ENCODE measurements around the gene FUNDC2. TPM values are rescaled to one million over a fixed set of nuclear protein-coding genes. Genes with fewer than 3 reads are reported as not detected.

Gene FUNDC2
- total and polyA plus RNA-seq, 2 of the 4 experiments (the other 2 are of a cell fraction) = 42.5 to 51.7 TPM

GRCh38 chrX:155069414-155069813, 42.8 kb downstream of the FUNDC2 start:
- no peak overlapping the region for H3K9ac ChIP-seq (ENCODE audit: low read depth, low read length)
- H3K79me1 ChIP-seq (ENCODE audit: low read depth in 1 of 2, low read length in 2 of 2) = peaks cover 8 to 33% of the 10 kb centered on the region in 2 experiments; a peak in 3 of 4 replicates
- no peak overlapping the region for H3K14ac ChIP-seq (replicated peaks; ENCODE audit: low read depth, low read length)
- no CpG with 5 or more reads among the region's 1 CpG for WGBS, 2 experiments (ENCODE audit: extremely low coverage in 2 of 2, insufficient read length in 1 of 2)
- no peak overlapping the region for H3K4ac ChIP-seq (ENCODE audit: low read depth, low read length)
- H2AFZ ChIP-seq (replicated peaks; ENCODE audit: low read length, poor library complexity) = no peak overlapping the region
- H2BK15ac ChIP-seq (ENCODE audit: low read depth, low read length) = no peak overlapping the region
- H4K5ac ChIP-seq (ENCODE audit: low read depth, low read length) = no peak overlapping the region
- POLR2A ChIA-PET (ENCODE audit: unreplicated experiment) = no interaction called here
- no peak overlapping the region for H2AK9ac ChIP-seq (replicated peaks; ENCODE audit: low read depth, low read length, poor library complexity)
- no peak overlapping the region for H2BK5ac ChIP-seq (ENCODE audit: low read depth, low read length, poor library complexity, severe bottlenecking)
- in situ Hi-C loops (cut with MboI; ENCODE audit: low sequenced_read_pairs) = no loop called here
- no peaks in the 10 kb centered on the region for H3K36me3 ChIP-seq (ENCODE audit: control insufficient read depth, insufficient read depth, low read length)
- H4K20me1 ChIP-seq (ENCODE audit: insufficient read depth, low read length) = no peaks in the 10 kb centered on the region
- H2AK5ac ChIP-seq (ENCODE audit: low read depth, low read length) = no peak overlapping the region
- no TSS peak for BruUV-seq (replicated peaks)
- H3K4me3 ChIP-seq (ENCODE audit: insufficient read depth, low read depth, low read length) = no peak overlapping the region
- no peak overlapping the region for H4K8ac ChIP-seq (ENCODE audit: low read depth in 2 of 2, low read length in 2 of 2)
- H3K18ac ChIP-seq (ENCODE audit: low read depth, low read length) = no peak overlapping the region
- intact Hi-C loops (cut with micrococcal nuclease) = no loop called here
- H4K91ac ChIP-seq (ENCODE audit: insufficient read depth, low read depth, low read length) = no peak overlapping the region
- CTCF ChIA-PET = no interaction called here
- no peaks in the 10 kb centered on the region for H3K9me1 ChIP-seq (ENCODE audit: insufficient read depth, low read length)
- dilution Hi-C loops (cut with HindIII; ENCODE audit: low sequenced_read_pairs, unreplicated experiment) = no loop called here
- H2BK20ac ChIP-seq (ENCODE audit: low read depth, low read length) = no peak overlapping the region
- no peaks in the 10 kb centered on the region for H3K9me3 ChIP-seq (ENCODE audit: control insufficient read depth, insufficient read depth, low read length)
- H2BK120ac ChIP-seq (ENCODE audit: low read depth, low read length) = no peak overlapping the region
- DNase-seq (no peak), ATAC-seq (ENCODE audit: low read depth) (no peak)
- H3K56ac ChIP-seq (ENCODE audit: extremely low read depth, insufficient read depth, low read length) = no peak overlapping the region
- H3K4me1 ChIP-seq (ENCODE audit: control insufficient read depth, insufficient read depth, low read length) = peaks cover 6% of the 10 kb centered on the region
- no peaks in the 10 kb centered on the region for H3K27me3 ChIP-seq (ENCODE audit: control insufficient read depth, insufficient read depth, low read length)
- no peak for TF ChIP-seq RFX5 (IDR thresholded peaks at IDR 0.05; ENCODE audit: low read depth, low read length)
- TF ChIP-seq CHD1 (IDR thresholded peaks at IDR 0.05; ENCODE audit: low read depth, low read length) = no peak
- TF ChIP-seq RAD21 (IDR thresholded peaks at IDR 0.05; ENCODE audit: low read length) = no peak
- TF ChIP-seq, protein P1, sequence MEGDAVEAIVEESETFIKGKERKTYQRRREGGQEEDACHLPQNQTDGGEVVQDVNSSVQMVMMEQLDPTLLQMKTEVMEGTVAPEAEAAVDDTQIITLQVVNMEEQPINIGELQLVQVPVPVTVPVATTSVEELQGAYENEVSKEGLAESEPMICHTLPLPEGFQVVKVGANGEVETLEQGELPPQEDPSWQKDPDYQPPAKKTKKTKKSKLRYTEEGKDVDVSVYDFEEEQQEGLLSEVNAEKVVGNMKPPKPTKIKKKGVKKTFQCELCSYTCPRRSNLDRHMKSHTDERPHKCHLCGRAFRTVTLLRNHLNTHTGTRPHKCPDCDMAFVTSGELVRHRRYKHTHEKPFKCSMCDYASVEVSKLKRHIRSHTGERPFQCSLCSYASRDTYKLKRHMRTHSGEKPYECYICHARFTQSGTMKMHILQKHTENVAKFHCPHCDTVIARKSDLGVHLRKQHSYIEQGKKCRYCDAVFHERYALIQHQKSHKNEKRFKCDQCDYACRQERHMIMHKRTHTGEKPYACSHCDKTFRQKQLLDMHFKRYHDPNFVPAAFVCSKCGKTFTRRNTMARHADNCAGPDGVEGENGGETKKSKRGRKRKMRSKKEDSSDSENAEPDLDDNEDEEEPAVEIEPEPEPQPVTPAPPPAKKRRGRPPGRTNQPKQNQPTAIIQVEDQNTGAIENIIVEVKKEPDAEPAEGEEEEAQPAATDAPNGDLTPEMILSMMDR (conservative IDR thresholded peaks at IDR 0.05; ENCODE audit: low read depth, low read length) = no peak
- no peak for TF ChIP-seq USF2 (IDR thresholded peaks at IDR 0.05; ENCODE audit: low read depth, low read length)
- no peak for TF ChIP-seq MAFK (IDR thresholded peaks at IDR 0.05; ENCODE audit: low read depth, low read length)
- no peak for TF ChIP-seq CEBPB (IDR thresholded peaks at IDR 0.05; ENCODE audit: low read depth, low read length)
- no peak for TF ChIP-seq NFE2L2 (IDR thresholded peaks at IDR 0.05; ENCODE audit: low read depth, low read length)
- TF ChIP-seq MAZ (IDR thresholded peaks at IDR 0.05; ENCODE audit: borderline replicate concordance, low read depth, low read length) = no peak
- no peak for TF ChIP-seq MXI1 (IDR thresholded peaks at IDR 0.05; ENCODE audit: borderline replicate concordance, low read depth, low read length)
- no peak for TF ChIP-seq POLR2A (IDR thresholded peaks at IDR 0.05; ENCODE audit: low read depth, low read length)
- TF ChIP-seq SMC3 (IDR thresholded peaks at IDR 0.05; ENCODE audit: low read depth, low read length) = no peak
- TF ChIP-seq RCOR1 (IDR thresholded peaks at IDR 0.05; ENCODE audit: insufficient replicate concordance, low read length) = no peak
- H3K23ac ChIP-seq (ENCODE audit: low read depth, low read length) = no peak overlapping the region
- peak overlapping the region; percentile 94; the same call in 1 of the 2 replicates for H3K4me2 ChIP-seq (ENCODE audit: low read depth, low read length)
- H3K27ac ChIP-seq (ENCODE audit: insufficient read depth, low read length) = no peak overlapping the region

All from IMR-90 (cell line).